HCT116 (cell line): ENCODE measurements around the gene KIAA0930. TPM values are rescaled to one million over a fixed set of nuclear protein-coding genes. Genes with fewer than 3 reads are reported as not detected.

ENCODE experiments used
- ATAC-seq: fragments of 200-7000 bp; cut with Tn5 transposase; 2 replicates; pipeline ENCODE4 v1.9.1; 2020; ENCODE audit warnings: mild to moderate bottlenecking, moderate library complexity
- BruUV-seq: library from RNA; stranded (reverse); fragments of 400-500 nt; replicated peaks from 2 replicates; lab custom pipeline; 2021; lab: Mats Ljungman, UMichigan
- CTCF ChIA-PET: fragments of 300-600 bp; sonication (Branson Sonifier 250); formaldehyde crosslinking; loops from one replicate; lab custom pipeline; 2021; ENCODE audit warnings: antibody characterized with exemption; lab: Charles Lee
- POLR2A ChIA-PET: fragments of 300-600, 350-600 bp; sonication (Branson Sonifier 250); formaldehyde crosslinking; loops from one replicate; lab custom pipeline; 2021; ENCODE audit warnings: antibody characterized with exemption; lab: Charles Lee
- RAD21 ChIA-PET, 2 experiments: fragments of 300-600 bp; sonication (Branson Sonifier 250); formaldehyde crosslinking; loops; one replicate each; lab custom pipeline; 2023; ENCODE audit warnings: low total read pairs in 2 of 2; ENCODE audit not compliant: uncharacterized antibody in 2 of 2, unreplicated experiment in 2 of 2, low non-redundant PET in 1 of 2; lab: Charles Lee
- DNase-seq: peaks from one replicate; pipeline ENCODE4 v3.0.0-alpha.2; 2010; ENCODE audit warnings: low read depth, low spot score
- H2AFZ ChIP-seq: fragments of 200-600 bp; shearing (Covaris generic), sonication (generic); 2 replicates; pipeline ENCODE4 v1.6.1; 2017; ENCODE audit warnings: low read depth, mixed run types, mixed read lengths, antibody characterized with exemption, low read length; ENCODE audit not compliant: poor library complexity, severe bottlenecking
- H3K27ac ChIP-seq: 2 replicates; pipeline ENCODE4 v1.5.1; 2012; ENCODE audit warnings: low read depth, low read length
- H3K27me3 ChIP-seq: fragments of 200-600 bp; sonication (generic); 2 replicates; pipeline ENCODE4 v1.6.1; 2016; ENCODE audit warnings: mixed run types, low read length, mixed read lengths; ENCODE audit not compliant: insufficient read depth
- H3K36me3 ChIP-seq, 2 experiments: fragments of 200-500 bp in 1 of 2; fragments of 200-600 bp in 1 of 2; sonication (Bioruptor generic) in 1 of 2; sonication (generic) in 1 of 2; 2 replicates each; pipeline versions ENCODE4 v1.5.1 to v1.6.1; 2014 to 2016; ENCODE audit warnings: low read length in 2 of 2, inconsistent platforms in 1 of 2, mixed read lengths in 1 of 2, mixed run types in 1 of 2; ENCODE audit not compliant: insufficient read depth in 2 of 2, control insufficient read depth in 1 of 2
- H3K4me1 ChIP-seq, 2 experiments: fragments of 200-600 bp in 1 of 2; sonication (generic) in 1 of 2; 2 replicates each; pipeline versions ENCODE4 v1.5.1 to v1.6.1; 2012 to 2017; ENCODE audit warnings: low read length in 2 of 2, inconsistent platforms in 1 of 2, mild to moderate bottlenecking in 1 of 2, mixed read lengths in 1 of 2, mixed run types in 1 of 2, moderate library complexity in 1 of 2; ENCODE audit not compliant: insufficient read depth in 2 of 2, control insufficient read depth in 1 of 2
- H3K4me2 ChIP-seq: fragments of 200-600 bp; sonication (generic); 2 replicates; pipeline ENCODE4 v1.6.1; 2017; ENCODE audit warnings: mixed run types, low read length, mixed read lengths
- H3K4me3 ChIP-seq, 2 experiments: fragments of 200-600 bp in 1 of 2; sonication (generic) in 1 of 2; replicated peaks in 1 of 2; 2 replicates each; pipeline ENCODE4 v1.5.1; 2011 to 2016; ENCODE audit warnings: low read length in 2 of 2, control low read depth in 1 of 2, low read depth in 1 of 2, mild to moderate bottlenecking in 1 of 2, mixed read lengths in 1 of 2, mixed run types in 1 of 2
- H3K79me2 ChIP-seq: fragments of 200-600 bp; sonication (generic); 2 replicates; pipeline ENCODE4 v1.6.1; 2017; ENCODE audit warnings: mild to moderate bottlenecking, mixed run types, low read length, moderate library complexity, mixed read lengths; ENCODE audit not compliant: insufficient read depth
- H3K9ac ChIP-seq: fragments of 200-600 bp; sonication (generic); 2 replicates; pipeline ENCODE4 v1.6.1; 2016; ENCODE audit warnings: low read length, mixed read lengths
- H3K9me2 ChIP-seq: fragments of 200-600 bp; sonication (generic), shearing (Covaris generic); 2 replicates; pipeline ENCODE4 v1.6.1; 2017; ENCODE audit warnings: mixed run types, mild to moderate bottlenecking, moderate library complexity; ENCODE audit not compliant: insufficient read depth
- H3K9me3 ChIP-seq, 2 experiments: fragments of 200-500 bp in 1 of 2; fragments of 200-600 bp in 1 of 2; sonication (Bioruptor generic) in 1 of 2; sonication (generic) in 1 of 2; 2 replicates each; pipeline ENCODE4 v1.6.1; 2014 to 2017; ENCODE audit warnings: low read length in 2 of 2, mixed read lengths in 2 of 2, inconsistent platforms in 1 of 2, low read depth in 1 of 2, mild to moderate bottlenecking in 1 of 2, mixed run types in 1 of 2, moderate library complexity in 1 of 2; ENCODE audit not compliant: control insufficient read depth in 1 of 2, insufficient read depth in 1 of 2
- H4K20me1 ChIP-seq: fragments of 200-600 bp; sonication (generic), shearing (Covaris generic); 2 replicates; pipeline ENCODE4 v1.6.1; 2017; ENCODE audit warnings: mixed run types, mild to moderate bottlenecking, moderate library complexity; ENCODE audit not compliant: insufficient read depth
- CEBPB ChIP-seq: IDR thresholded peaks from 2 replicates; pipeline ENCODE4 v1.6.1; 2012; ENCODE audit warnings: low read depth
- EGR1 ChIP-seq: IDR thresholded peaks from 2 replicates; pipeline ENCODE4 v1.6.1; 2012; ENCODE audit warnings: low read depth
- EZH2 ChIP-seq: fragments of 200-600 bp; sonication (generic); IDR thresholded peaks from 2 replicates; pipeline ENCODE4 v1.6.1; 2017; ENCODE audit warnings: antibody characterized with exemption, mixed run types
- EZH2phosphoT487 ChIP-seq: fragments of 200-600 bp; IDR thresholded peaks from 2 replicates; pipeline ENCODE4 v1.6.1; 2018; ENCODE audit warnings: antibody characterized with exemption, borderline replicate concordance
- JUND ChIP-seq: IDR thresholded peaks from 2 replicates; pipeline ENCODE4 v1.6.1; 2012
- SIN3A ChIP-seq: IDR thresholded peaks from 2 replicates; pipeline ENCODE4 v1.6.1; 2012; ENCODE audit warnings: low read depth
- YY1 ChIP-seq: IDR thresholded peaks from 2 replicates; pipeline ENCODE4 v1.6.1; 2011; ENCODE audit warnings: low read length, low read depth, moderate library complexity, mild to moderate bottlenecking; ENCODE audit not compliant: insufficient replicate concordance; ENCODE audit errors: extremely low read depth
- ZNF274 ChIP-seq: fragments of 200-500 bp; sonication (Bioruptor generic); IDR thresholded peaks from 2 replicates; pipeline ENCODE4 v1.6.1; 2014; ENCODE audit warnings: mild to moderate bottlenecking, low read depth, low read length, inconsistent platforms
- intact Hi-C: fragments of 100-400 bp; cut with micrococcal nuclease; formaldehyde crosslinking; loops from 2 replicates; pipeline ENCODE4 v1.10.0; 2022
- total RNA-seq: library from RNA; stranded (reverse); gene quantifications from one replicate; pipeline ENCODE4 v1.2.1, GENCODE V29; 2021; ENCODE audit not compliant: unreplicated experiment
- TF ChIP-seq, protein P1 (sequence below): IDR thresholded peaks from 2 replicates; pipeline ENCODE4 v1.6.1; 2012
- TF ChIP-seq, protein P2 (sequence below): IDR thresholded peaks from 2 replicates; pipeline ENCODE4 v1.6.1; 2011; ENCODE audit warnings: mild to moderate bottlenecking, low read length, moderate library complexity; ENCODE audit not compliant: insufficient replicate concordance; ENCODE audit errors: extremely low read depth

KIAA0930 gene
- total RNA-seq, 1 experiment from 2014 or later, result 60.9 TPM

DNA sequence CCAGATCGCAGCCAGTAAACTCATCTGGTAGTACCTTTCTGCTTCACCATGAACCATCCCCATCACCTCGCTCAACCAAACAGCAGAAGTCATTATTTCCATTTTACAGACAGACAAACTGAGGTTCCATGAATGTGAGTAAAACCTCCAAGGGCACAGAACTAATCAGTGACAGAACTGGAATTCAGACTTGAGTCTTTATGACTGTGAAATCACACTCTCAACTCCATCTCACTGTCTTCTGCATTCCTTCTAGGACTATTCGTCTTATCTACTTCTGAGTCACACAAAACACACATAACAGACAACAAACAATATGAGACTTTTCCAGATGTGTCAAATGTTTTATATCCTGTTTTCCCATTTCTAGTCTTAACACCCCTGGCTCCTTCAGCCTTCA lies 86.3 kb downstream of the KIAA0930 start:
- no peaks in the 10 kb centered on the region for H3K4me1 ChIP-seq
- no peak for ATAC-seq
- H3K9me2 ChIP-seq, result no peaks in the 10 kb centered on the region
- peaks cover 31% of the 10 kb centered on the region for H3K79me2 ChIP-seq
- TF ChIP-seq EZH2phosphoT487 (no peak), YY1 (no peak), EZH2 (no peak)
- CTCF ChIA-PET, result no interaction called here
- no peaks in the 10 kb centered on the region for H3K9me3 ChIP-seq
- no peak overlapping the region for H3K9ac ChIP-seq
- RAD21 ChIA-PET, result no interaction called here
- H3K4me3 ChIP-seq, result no peak overlapping the region
- peaks cover 4% of the 10 kb centered on the region; the same call in 1 of the 2 replicates for H4K20me1 ChIP-seq
- POLR2A ChIA-PET, result no interaction called here
- no peak overlapping the region for H3K27ac ChIP-seq
- DNase-seq, result no peak
- H3K27me3 ChIP-seq, result no peaks in the 10 kb centered on the region
- H2AFZ ChIP-seq, result no peak overlapping the region
- no peak overlapping the region for H3K4me2 ChIP-seq
- BruUV-seq, result no TSS peak
- peaks cover 7 to 13% of the 10 kb centered on the region in 2 experiments; a peak in 3 of 4 replicates for H3K36me3 ChIP-seq
- intact Hi-C loops, result no loop called here

DNA sequence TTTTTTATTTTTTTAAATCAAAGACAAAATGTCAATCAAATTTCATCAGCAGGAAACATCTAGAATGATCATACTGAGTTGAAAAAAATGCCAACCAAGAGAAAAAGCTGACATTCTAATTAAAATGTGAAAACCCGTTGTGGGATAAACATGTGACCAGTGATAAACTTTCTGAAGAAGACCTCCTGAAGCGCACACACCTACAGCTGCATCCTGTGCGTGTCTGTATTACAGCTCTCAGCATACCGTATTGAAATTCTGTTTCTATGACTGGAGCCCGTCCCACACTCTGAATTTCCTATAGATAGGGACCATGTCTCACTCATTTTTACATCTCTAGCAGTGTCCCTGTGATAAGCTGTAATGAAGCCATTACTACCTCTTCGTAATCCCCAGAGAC lies 89.2 kb downstream of the KIAA0930 start:
- no TSS peak for BruUV-seq
- H2AFZ ChIP-seq, result no peak overlapping the region
- TF ChIP-seq CEBPB (no peak), EGR1 (no peak), JUND (no peak), EZH2phosphoT487 (no peak), SIN3A (no peak), ZNF274 (no peak)
- TF ChIP-seq, protein P1, sequence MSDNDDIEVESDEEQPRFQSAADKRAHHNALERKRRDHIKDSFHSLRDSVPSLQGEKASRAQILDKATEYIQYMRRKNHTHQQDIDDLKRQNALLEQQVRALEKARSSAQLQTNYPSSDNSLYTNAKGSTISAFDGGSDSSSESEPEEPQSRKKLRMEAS, result no peak
- TF ChIP-seq, protein P2, sequence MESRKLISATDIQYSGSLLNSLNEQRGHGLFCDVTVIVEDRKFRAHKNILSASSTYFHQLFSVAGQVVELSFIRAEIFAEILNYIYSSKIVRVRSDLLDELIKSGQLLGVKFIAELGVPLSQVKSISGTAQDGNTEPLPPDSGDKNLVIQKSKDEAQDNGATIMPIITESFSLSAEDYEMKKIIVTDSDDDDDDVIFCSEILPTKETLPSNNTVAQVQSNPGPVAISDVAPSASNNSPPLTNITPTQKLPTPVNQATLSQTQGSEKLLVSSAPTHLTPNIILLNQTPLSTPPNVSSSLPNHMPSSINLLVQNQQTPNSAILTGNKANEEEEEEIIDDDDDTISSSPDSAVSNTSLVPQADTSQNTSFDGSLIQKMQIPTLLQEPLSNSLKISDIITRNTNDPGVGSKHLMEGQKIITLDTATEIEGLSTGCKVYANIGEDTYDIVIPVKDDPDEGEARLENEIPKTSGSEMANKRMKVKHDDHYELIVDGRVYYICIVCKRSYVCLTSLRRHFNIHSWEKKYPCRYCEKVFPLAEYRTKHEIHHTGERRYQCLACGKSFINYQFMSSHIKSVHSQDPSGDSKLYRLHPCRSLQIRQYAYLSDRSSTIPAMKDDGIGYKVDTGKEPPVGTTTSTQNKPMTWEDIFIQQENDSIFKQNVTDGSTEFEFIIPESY, result no peak
- TF ChIP-seq, all 23 proteins: peak for 0
- no peak overlapping the region for H3K4me3 ChIP-seq
- POLR2A ChIA-PET, result no interaction called here
- H4K20me1 ChIP-seq, result no peaks in the 10 kb centered on the region
- intact Hi-C loops, result no loop called here
- H3K36me3 ChIP-seq, result peaks cover 0 to 2% of the 10 kb centered on the region in 2 experiments; a peak in 2 of 4 replicates
- H3K79me2 ChIP-seq, result peaks cover 9% of the 10 kb centered on the region; the same call in 1 of the 2 replicates
- no peak overlapping the region for H3K27ac ChIP-seq
- no peaks in the 10 kb centered on the region for H3K27me3 ChIP-seq
- H3K9me2 ChIP-seq, result no peaks in the 10 kb centered on the region
- DNase-seq (no peak), ATAC-seq (no peak)
- no peaks in the 10 kb centered on the region for H3K4me1 ChIP-seq
- CTCF ChIA-PET, result no interaction called here
- no peak overlapping the region for H3K4me2 ChIP-seq
- RAD21 ChIA-PET, result no interaction called here
- no peaks in the 10 kb centered on the region for H3K9me3 ChIP-seq
- H3K9ac ChIP-seq, result no peak overlapping the region
